Upper lobe of left lung (tissue), 6 donors: ENCODE measurements around the gene SZRD1. TPM values are rescaled to one million over a fixed set of nuclear protein-coding genes. Genes with fewer than 3 reads are reported as not detected.

Experiments used
- ATAC-seq, 2 donors: fragments of 200-7000 bp; cut with Tn5 transposase; one replicate each; pipeline ENCODE4 v1.9.1; 2022; ENCODE audit warnings: mild to moderate bottlenecking in 2 of 2, moderate library complexity in 2 of 2; ENCODE audit not compliant: low FRiP score in 2 of 2
- DNase-seq, 2 donors: peaks; one replicate each; pipeline ENCODE4 v3.0.0-alpha.2; 2019 to 2020
- H3K27ac ChIP-seq, 4 donors: fragments of 200-600 bp; sonication (generic); one replicate each; pipeline ENCODE4 v1.5.1; 2016 to 2019
- H3K27me3 ChIP-seq, 4 donors: fragments of 200-600 bp; sonication (generic); one replicate each; pipeline ENCODE4 v1.5.1; 2017 to 2019
- H3K36me3 ChIP-seq, 4 donors: fragments of 200-600 bp; sonication (generic); one replicate each; pipeline ENCODE4 v1.5.1; 2016 to 2019
- H3K4me1 ChIP-seq, 4 donors: fragments of 200-600 bp; sonication (generic); one replicate each; pipeline ENCODE4 v1.5.1; 2018 to 2019
- H3K4me3 ChIP-seq, 4 donors: fragments of 200-600 bp; sonication (generic); one replicate each; pipeline ENCODE4 v1.5.1; 2017 to 2019; ENCODE audit warnings: mild to moderate bottlenecking in 2 of 4, moderate library complexity in 1 of 4
- H3K9me3 ChIP-seq, 4 donors: fragments of 200-600 bp; sonication (generic); one replicate each; pipeline ENCODE4 v1.5.1; 2018 to 2019
- EP300 ChIP-seq, 4 donors: sonication (generic); formaldehyde crosslinking; IDR thresholded peaks; one replicate each; pipeline ENCODE4 v1.5.1; 2017; ENCODE audit warnings: antibody characterized with exemption in 4 of 4, control low read depth in 2 of 4
- POLR2A ChIP-seq, 4 donors: fragments of 450-650 bp; IDR thresholded peaks; one replicate each; pipeline ENCODE4 v1.5.1; 2016 to 2017; ENCODE audit warnings: antibody characterized with exemption in 4 of 4, mild to moderate bottlenecking in 2 of 4
- POLR2AphosphoS5 ChIP-seq, 2 donors: sonication (generic); formaldehyde crosslinking; IDR thresholded peaks; one replicate each; pipeline ENCODE4 v1.5.1; 2017; ENCODE audit warnings: antibody characterized with exemption in 2 of 2
- WGBS, 2 donors: methylation state at CpG; one replicate each; pipeline ENCODE4 v1.1.5; 2017 to 2018; 5-methylcytosine and 5-hydroxymethylcytosine counted together
- total RNA-seq, 6 donors: library from RNA; depleted of rRNA in 4 of 6; stranded (reverse); fragments of >200 nt in 4 of 6; gene quantifications; one replicate each; pipeline versions ENCODE4 v1.1.0 to v1.2.1, GENCODE V29; 2016 to 2021
- TF ChIP-seq, protein P1 (sequence below), 6 experiments: fragments of 450-650 bp in 4 of 6; fragments of 200-600 bp in 2 of 6; sonication (generic) in 2 of 6; IDR thresholded peaks; one replicate each; pipeline ENCODE4 v1.5.1; 2016 to 2019; ENCODE audit warnings: antibody characterized with exemption in 6 of 6
- donor health status: DM: no; HTN: no; CAD: no; lungs with moderate emphysema.
- donor health status: DM: no; HTN: yes; CAD: no; lungs with severe emphysema.

SZRD1 gene
- total RNA-seq, 6 donors from 2014 or later, result 30.4 to 136 (median 58.3) TPM

DNA sequence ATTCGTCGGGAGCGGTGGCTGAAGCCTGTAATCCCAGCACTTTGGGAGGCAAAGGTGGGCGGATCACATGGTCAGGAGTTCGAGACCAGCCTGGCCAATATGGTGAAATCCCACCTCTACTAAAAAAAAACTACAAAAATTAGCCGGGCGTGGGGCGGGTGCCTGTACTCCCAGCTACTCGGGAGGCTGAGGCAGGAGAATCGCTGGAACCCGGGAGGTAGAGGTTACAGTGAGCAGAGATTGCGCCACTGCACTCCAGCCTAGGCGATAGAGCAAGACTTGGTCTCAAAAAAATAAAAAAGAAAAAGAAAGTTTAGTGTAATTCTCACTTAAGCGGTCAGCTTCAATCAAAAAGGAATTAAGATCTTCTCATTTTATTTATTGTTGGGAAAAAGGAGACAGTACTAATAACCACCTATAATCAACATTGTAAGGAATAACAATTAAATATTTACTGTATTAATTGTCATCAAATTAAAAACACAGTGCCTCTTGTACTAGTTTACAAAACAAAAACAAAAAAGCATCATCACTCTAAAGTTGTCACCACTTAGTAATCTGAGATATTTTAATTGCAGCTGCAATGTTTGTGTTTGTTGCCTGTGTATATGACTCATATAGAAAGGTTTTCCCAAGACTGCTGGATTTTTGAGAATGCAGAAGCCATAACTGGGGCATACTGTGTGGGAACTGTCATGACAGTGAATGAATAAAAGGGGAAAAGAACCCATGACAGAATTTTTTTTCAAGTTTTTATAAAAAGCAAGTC lies 18.4 kb upstream of the SZRD1 start:
- no peak overlapping the region for H3K4me3 ChIP-seq
- no peaks in the 10 kb centered on the region for H3K27me3 ChIP-seq
- 86 to 92% methylated on average over 14 of the region's 14 CpGs for WGBS, 2 donors

DNA sequence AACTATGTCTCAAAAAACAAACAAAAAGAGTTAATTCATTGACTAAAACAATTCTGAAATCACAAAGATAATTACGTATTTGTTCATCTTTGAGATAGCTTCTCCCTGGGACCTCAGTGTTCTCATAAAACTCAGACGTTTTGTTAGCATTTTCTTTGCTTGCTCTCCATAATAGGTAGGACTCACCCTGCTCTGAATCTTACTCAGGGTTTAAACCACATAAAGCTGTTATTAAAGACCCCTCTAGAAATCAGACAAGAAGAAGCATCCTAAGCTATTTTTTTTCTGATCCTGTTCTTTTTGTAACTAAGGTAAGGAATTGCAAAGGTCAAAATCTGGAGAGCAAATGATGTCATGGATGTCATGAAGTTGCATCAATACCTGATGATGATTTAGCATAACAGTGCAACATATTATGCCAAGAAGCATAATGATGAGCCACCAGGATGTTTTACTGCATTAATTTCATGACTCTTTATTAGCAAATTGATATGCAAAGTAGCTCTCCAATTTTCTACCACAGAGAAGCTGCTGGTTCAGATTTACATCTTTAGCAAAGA lies 17.1 kb upstream of the SZRD1 start:
- Histone ChIP-seq H3K36me3 (no peaks in the 10 kb centered on the region), H3K27ac (no peak overlapping the region), H3K27me3 (no peaks in the 10 kb centered on the region), H3K9me3 (no peaks in the 10 kb centered on the region), H3K4me3 (no peak overlapping the region), H3K4me1 (peaks cover 16 to 36% (median 23%) of the 10 kb centered on the region in 4 donors)
- ATAC-seq, result no peak
- TF ChIP-seq, protein P1, sequence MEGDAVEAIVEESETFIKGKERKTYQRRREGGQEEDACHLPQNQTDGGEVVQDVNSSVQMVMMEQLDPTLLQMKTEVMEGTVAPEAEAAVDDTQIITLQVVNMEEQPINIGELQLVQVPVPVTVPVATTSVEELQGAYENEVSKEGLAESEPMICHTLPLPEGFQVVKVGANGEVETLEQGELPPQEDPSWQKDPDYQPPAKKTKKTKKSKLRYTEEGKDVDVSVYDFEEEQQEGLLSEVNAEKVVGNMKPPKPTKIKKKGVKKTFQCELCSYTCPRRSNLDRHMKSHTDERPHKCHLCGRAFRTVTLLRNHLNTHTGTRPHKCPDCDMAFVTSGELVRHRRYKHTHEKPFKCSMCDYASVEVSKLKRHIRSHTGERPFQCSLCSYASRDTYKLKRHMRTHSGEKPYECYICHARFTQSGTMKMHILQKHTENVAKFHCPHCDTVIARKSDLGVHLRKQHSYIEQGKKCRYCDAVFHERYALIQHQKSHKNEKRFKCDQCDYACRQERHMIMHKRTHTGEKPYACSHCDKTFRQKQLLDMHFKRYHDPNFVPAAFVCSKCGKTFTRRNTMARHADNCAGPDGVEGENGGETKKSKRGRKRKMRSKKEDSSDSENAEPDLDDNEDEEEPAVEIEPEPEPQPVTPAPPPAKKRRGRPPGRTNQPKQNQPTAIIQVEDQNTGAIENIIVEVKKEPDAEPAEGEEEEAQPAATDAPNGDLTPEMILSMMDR (IDR thresholded peaks at IDR 0.05), result no peak
- no peak for TF ChIP-seq POLR2A (IDR thresholded peaks at IDR 0.05)
- no peak for TF ChIP-seq POLR2AphosphoS5 (IDR thresholded peaks at IDR 0.05)
- no peak for TF ChIP-seq EP300 (IDR thresholded peaks at IDR 0.05)
- DNase-seq, result no peak
- 69 to 70% methylated on average over 2 of the region's 2 CpGs for WGBS, 2 donors

More for the DNA sequence above, 18.4 kb upstream of the SZRD1 start:
- ATAC-seq (no peak), DNase-seq (no peak)
- TF ChIP-seq POLR2AphosphoS5 (IDR thresholded peaks at IDR 0.05) (no peak), POLR2A (IDR thresholded peaks at IDR 0.05) (no peak), EP300 (IDR thresholded peaks at IDR 0.05) (no peak)
- TF ChIP-seq, protein P1 (IDR thresholded peaks at IDR 0.05), result no peak
- Histone ChIP-seq H3K9me3 (no peaks in the 10 kb centered on the region), H3K27ac (no peak overlapping the region), H3K36me3 (no peaks in the 10 kb centered on the region), H3K4me1 (peaks cover 16 to 36% (median 23%) of the 10 kb centered on the region in 4 donors)

DNA sequence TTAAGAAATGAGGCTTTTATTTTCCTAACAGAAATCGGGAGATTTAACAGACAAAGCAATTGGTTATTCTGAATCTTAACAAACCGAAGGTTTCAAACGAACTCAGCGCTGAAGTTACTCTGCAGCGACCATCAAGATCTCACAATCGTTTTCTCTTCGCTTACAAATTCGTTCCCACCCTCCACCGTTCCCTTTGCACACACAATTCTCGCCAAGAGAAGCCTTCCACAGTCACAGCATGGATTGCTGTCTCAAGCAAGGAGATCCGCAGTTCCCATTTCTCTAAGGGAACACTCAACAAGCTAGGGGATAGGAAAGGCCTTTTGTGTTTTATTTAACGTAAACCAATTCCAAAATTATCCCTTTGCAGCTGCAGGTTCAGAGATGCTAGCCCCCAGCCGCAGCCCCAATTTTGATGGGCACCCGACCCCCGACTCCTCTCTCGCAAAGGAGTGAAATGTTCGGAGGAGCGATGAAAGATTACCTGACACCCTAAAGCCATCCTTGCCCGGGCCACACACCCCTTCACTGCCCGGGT lies 15.5 kb upstream of the SZRD1 start:
- Histone ChIP-seq H3K27me3 (no peaks in the 10 kb centered on the region), H3K4me3 (peak overlapping the region; percentile 80 to 98 (median 88)), H3K36me3 (no peaks in the 10 kb centered on the region), H3K4me1 (peaks cover 16 to 36% (median 23%) of the 10 kb centered on the region in 4 donors), H3K9me3 (no peaks in the 10 kb centered on the region), H3K27ac (peak overlapping the region; percentile 93 to 98 (median 96))
- TF ChIP-seq POLR2A (IDR thresholded peaks at IDR 0.05), result no peak
- no peak for TF ChIP-seq POLR2AphosphoS5 (IDR thresholded peaks at IDR 0.05)
- TF ChIP-seq, protein P1 (IDR thresholded peaks at IDR 0.05), result no peak
- no peak for TF ChIP-seq EP300 (IDR thresholded peaks at IDR 0.05)
- DNase-seq (no peak), ATAC-seq (peak in 1 of 2 donors; percentile 18)
- WGBS, 2 donors, result 0 to 1% methylated on average over 17 to 20 of the region's 20 CpGs

DNA sequence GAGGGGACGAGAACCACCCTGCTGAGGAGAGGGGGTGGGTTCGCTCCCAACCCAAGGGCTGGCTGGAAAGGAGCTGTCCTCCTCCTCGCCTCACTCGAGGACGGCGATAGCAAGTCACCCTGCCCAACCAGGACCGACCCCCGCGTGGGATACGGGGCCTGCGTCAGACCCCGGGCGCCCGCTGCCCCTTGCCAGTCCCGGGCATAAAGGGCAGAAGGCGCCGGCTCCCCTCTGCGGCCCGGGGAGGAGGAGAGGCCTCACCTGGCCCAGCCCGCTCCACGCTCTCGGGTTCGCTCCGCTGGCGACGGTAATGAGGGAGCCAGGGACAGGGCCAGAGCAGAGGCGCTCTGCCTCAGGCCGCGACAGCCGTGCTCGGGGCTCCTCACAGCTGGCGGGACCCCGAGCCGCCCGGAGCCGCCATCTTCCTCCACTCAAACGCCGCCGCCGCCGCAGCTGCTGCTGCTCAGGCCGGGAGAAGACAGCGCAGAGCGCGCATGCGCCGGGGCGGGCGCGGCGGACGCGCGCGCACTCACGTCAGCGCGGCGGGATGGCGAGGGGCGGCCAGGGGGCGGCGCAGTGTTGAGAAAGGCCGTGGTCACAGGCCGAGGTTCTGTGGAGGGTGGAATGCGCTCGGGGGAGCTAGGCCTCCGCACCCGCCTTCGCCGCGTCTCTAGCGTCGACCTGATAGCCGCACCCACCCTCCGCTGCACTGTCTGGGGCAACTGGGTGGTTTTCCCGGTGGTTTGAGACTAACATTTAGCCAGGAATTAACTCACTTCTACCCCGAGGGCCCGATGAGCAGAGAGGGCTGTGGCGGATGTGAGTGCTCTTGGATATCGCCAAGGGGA lies 14.8 kb upstream of the SZRD1 start, which contains the start of gene FBXO42:
FBXO42 (minus strand) TSS at position 487 of the 848 bp plus-strand sequence. CDS start 37,062 bp downstream, outside the sequence.
- H3K4me3 ChIP-seq, result peak within 1 kb of the TSS; percentile 80 to 98 (median 88)
- peak; percentile 96 to 99 for ATAC-seq
- 0 to 3% methylated on average over 16 to 34 of the region's 81 CpGs for WGBS, 2 donors
- peak within 1 kb of the TSS; percentile 93 to 98 (median 96) for H3K27ac ChIP-seq
- no peaks in the 10 kb centered on the region for H3K36me3 ChIP-seq
- no peaks in the 10 kb centered on the region for H3K9me3 ChIP-seq
- peak; percentile 92 to 99 for DNase-seq
- peaks cover 16 to 36% (median 23%) of the 10 kb centered on the region in 4 donors for H3K4me1 ChIP-seq
- TF ChIP-seq, protein P1 (IDR thresholded peaks at IDR 0.05), result peak in 5 of 6 experiments; percentile 40 to 71 (median 55)
- TF ChIP-seq POLR2A (IDR thresholded peaks at IDR 0.05) (peak in 3 of 4 donors; percentile 78 to 97 (median 86)), EP300 (IDR thresholded peaks at IDR 0.05) (no peak), POLR2AphosphoS5 (IDR thresholded peaks at IDR 0.05) (peak; percentile 58 to 84)
- no peaks in the 10 kb centered on the region for H3K27me3 ChIP-seq
